HepG2 (cell line): Measurements from ENCODE around the gene PEX11B. TPM values are rescaled to one million over a fixed set of nuclear protein-coding genes. Genes with fewer than 3 reads are reported as not detected.

Experiments
- GFI1 ChIP-seq: sonication (generic); formaldehyde crosslinking; IDR thresholded peaks from 2 replicates; pipeline ENCODE4 v1.5.0; 2020; ENCODE audit warnings: missing genetic modification reagents, mild to moderate bottlenecking, borderline replicate concordance
- GTF2F1 ChIP-seq: fragments of 150-350 bp; IDR thresholded peaks from 2 replicates; pipeline ENCODE4 v1.6.1; 2014; ENCODE audit warnings: low read length
- HBP1 ChIP-seq: IDR thresholded peaks from 2 replicates; pipeline ENCODE4 v1.6.1; 2016; ENCODE audit warnings: low read depth, control low read depth
- HNF4G ChIP-seq, 2 experiments: sonication (generic) in 1 of 2; formaldehyde crosslinking in 1 of 2; IDR thresholded peaks; 2 replicates each; pipeline versions ENCODE4 v1.4.0 to v1.6.1; 2011 to 2020; ENCODE audit warnings: borderline replicate concordance in 2 of 2, low read depth in 2 of 2, mild to moderate bottlenecking in 2 of 2, low read length in 1 of 2, missing genetic modification reagents in 1 of 2, moderate library complexity in 1 of 2
- KDM2A ChIP-seq: sonication (generic); formaldehyde crosslinking; IDR thresholded peaks from 2 replicates; pipeline ENCODE4 v1.4.0; 2020; ENCODE audit warnings: low read depth, missing genetic modification reagents, borderline replicate concordance
- MTA1 ChIP-seq: sonication (generic); formaldehyde crosslinking; IDR thresholded peaks from 2 replicates; pipeline ENCODE4 v1.4.0; 2020; ENCODE audit warnings: missing genetic modification reagents, mild to moderate bottlenecking, borderline replicate concordance
- MYC ChIP-seq: sonication (generic); formaldehyde crosslinking; IDR thresholded peaks from 2 replicates; pipeline ENCODE4 v1.9.0; 2021; ENCODE audit warnings: missing genetic modification reagents, borderline replicate concordance
- NFAT5 ChIP-seq: sonication (generic); formaldehyde crosslinking; IDR thresholded peaks from 2 replicates; pipeline ENCODE4 v1.4.0; 2020; ENCODE audit warnings: missing genetic modification reagents
- RFX3 ChIP-seq: IDR thresholded peaks from 2 replicates; pipeline ENCODE4 v1.6.1; 2016; ENCODE audit warnings: missing biosample characterization, missing genetic modification reagents
- THAP9 ChIP-seq: sonication (generic); formaldehyde crosslinking; IDR thresholded peaks from 2 replicates; pipeline ENCODE4; 2020; ENCODE audit warnings: missing genetic modification reagents, mild to moderate bottlenecking, borderline replicate concordance
- ZNF12 ChIP-seq: sonication (generic); formaldehyde crosslinking; IDR thresholded peaks from 2 replicates; pipeline ENCODE4 v1.5.0; 2020; ENCODE audit warnings: missing genetic modification reagents
- ZNF224 ChIP-seq: sonication (generic); formaldehyde crosslinking; IDR thresholded peaks from 2 replicates; pipeline ENCODE4 v1.5.0; 2020; ENCODE audit warnings: mild to moderate bottlenecking, missing genetic modification reagents
- ZNF256 ChIP-seq: sonication (generic); formaldehyde crosslinking; conservative IDR thresholded peaks from 2 replicates; pipeline ENCODE4 v1.4.0; 2020; ENCODE audit warnings: missing genetic modification reagents
- ZNF281 ChIP-seq: sonication (generic); formaldehyde crosslinking; IDR thresholded peaks from 2 replicates; pipeline ENCODE4 v1.4.0; 2020; ENCODE audit warnings: missing genetic modification reagents, borderline replicate concordance
- polyA plus RNA-seq, 8 experiments: library from polyadenylated mRNA; depleted of rRNA in 3 of 8; stranded (reverse) in 7 of 8; unstranded in 1 of 8; fragments of >200 nt; fragmentation: Illumina TruSeq in 4 of 8; extraction: Trizol in 4 of 8; gene quantifications; 2 replicates each; pipeline versions ENCODE4 v1.2.1 to v1.2.3, GENCODE V29; 2011 to 2016; ENCODE audit warnings: low read depth in 4 of 8, missing spikeins in 1 of 8, mixed read lengths in 1 of 8; ENCODE audit not compliant: insufficient read depth in 1 of 8
- total RNA-seq, 5 experiments: library from RNA; depleted of rRNA; stranded (reverse); fragments of >200 nt; fragmentation: Illumina TruSeq; extraction: Trizol; gene quantifications; 2 replicates each; pipeline ENCODE4 v1.2.3, GENCODE V29; 2016; ENCODE audit warnings: low read depth in 1 of 5

PEX11B gene
- total and polyA plus RNA-seq, 2 of the 13 experiments (the other 11 are each of a cell fraction or from before 2014, with no cell fraction given): 21.6 to 48.4 TPM

GRCh38 chr1:145961425-145962156, 43.1 kb upstream of the PEX11B start (continued):
- TF ChIP-seq THAP9 (CRISPR knock-in tag) (peak; percentile 48; the same call in 1 of the 2 replicates), ZNF256 (CRISPR knock-in tag) (no peak), HBP1 (CRISPR knock-in tag) (no peak), NFAT5 (CRISPR knock-in tag) (no peak), ZNF224 (CRISPR knock-in tag) (no peak), ZNF281 (0 out of 2 replicates have a peak, but pooled peaks have one; percentile 28), GTF2F1 (no peak), RFX3 (CRISPR knock-in tag) (no peak), MYC (CRISPR knock-in tag) (0 out of 2 replicates have a peak, but pooled peaks have one; percentile 12), KDM2A (peak; percentile 34; the same call in 1 of the 2 replicates), MTA1 (CRISPR knock-in tag) (peak; percentile 81; the same call in 1 of the 2 replicates), HNF4G (IDR thresholded peaks at IDR 0.05; ENCODE audit: borderline replicate concordance, low read depth, low read length) (no peak), HNF4G (CRISPR knock-in tag; IDR thresholded peaks at IDR 0.05; ENCODE audit: borderline replicate concordance, low read depth) (0 out of 2 replicates have a peak, but pooled peaks have one; percentile 25), GFI1 (CRISPR knock-in tag) (no peak), ZNF12 (CRISPR knock-in tag) (no peak)
